Adipocyte (in vitro differentiated cells): ENCODE measurements around the gene TXNRD1.
"Not testable (repeated sequence)": the region's sequence is repeated elsewhere in the genome, so short reads cannot be mapped to it uniquely, and the experiment has no call there.

Experiments used
- DNase-seq: peaks from one replicate; pipeline ENCODE4 v3.0.0-alpha.2; 2015; ENCODE audit warnings: low read depth
- H3K27me3 ChIP-seq: replicated peaks from 2 replicates; pipeline ENCODE4 v1.7.0; 2013; ENCODE audit warnings: mild to moderate bottlenecking, low read length, moderate library complexity; ENCODE audit not compliant: control insufficient read depth, insufficient read depth
- H3K36me3 ChIP-seq: 2 replicates; pipeline ENCODE4 v1.7.0; 2013; ENCODE audit warnings: low read length, mild to moderate bottlenecking, moderate library complexity; ENCODE audit not compliant: control insufficient read depth, insufficient read depth, severe bottlenecking
- H3K4me1 ChIP-seq: 2 replicates; pipeline ENCODE4 v1.7.0; 2013; ENCODE audit warnings: mild to moderate bottlenecking, low read length, moderate library complexity; ENCODE audit not compliant: control insufficient read depth, insufficient read depth
- H3K4me3 ChIP-seq: 2 replicates; pipeline ENCODE4 v1.7.0; 2013; ENCODE audit warnings: mild to moderate bottlenecking, low read length, moderate library complexity
- H3K9ac ChIP-seq: 2 replicates; pipeline ENCODE4 v1.7.0; 2013; ENCODE audit warnings: mild to moderate bottlenecking, low read length, moderate library complexity
- H3K9me3 ChIP-seq: 2 replicates; pipeline ENCODE4 v1.7.0; 2013; ENCODE audit warnings: mild to moderate bottlenecking, low read length, moderate library complexity; ENCODE audit not compliant: control insufficient read depth

Gene TXNRD1

GRCh38 chr12:104320627-104321024 is 105.0 kb downstream of the TXNRD1 start:
- Histone ChIP-seq H3K9me3 (no peaks in the 10 kb centered on the region), H3K9ac (no peak overlapping the region), H3K4me1 (peaks cover 6% of the 10 kb centered on the region), H3K4me3 (no peak overlapping the region), H3K36me3 (peaks cover 89% of the 10 kb centered on the region), H3K27me3 (no peaks in the 10 kb centered on the region)
- DNase-seq = no peak

GRCh38 chr12:104321949-104322348 is 106.4 kb downstream of the TXNRD1 start:
- Histone ChIP-seq H3K4me1 (peaks cover 6% of the 10 kb centered on the region), H3K9ac (no peak overlapping the region), H3K9me3 (no peaks in the 10 kb centered on the region), H3K4me3 (no peak overlapping the region), H3K27me3 (no peaks in the 10 kb centered on the region), H3K36me3 (peaks cover 90% of the 10 kb centered on the region)
- DNase-seq = no peak

- not testable (repeated sequence) for DNase-seq, H3K27me3 ChIP-seq, H3K9ac ChIP-seq, H3K4me1 ChIP-seq, H3K4me3 ChIP-seq, H3K9me3 ChIP-seq
- peaks cover 90% of the 10 kb centered on the region for H3K36me3 ChIP-seq
Observed at GRCh38 chr12:104322533-104322932, 107.0 kb downstream of the TXNRD1 start.

- Histone ChIP-seq H3K27me3 (no peaks in the 10 kb centered on the region), H3K4me3 (no peak overlapping the region), H3K36me3 (peaks cover 90% of the 10 kb centered on the region), H3K9me3 (no peaks in the 10 kb centered on the region), H3K4me1 (no peaks in the 10 kb centered on the region), H3K9ac (no peak overlapping the region)
- no peak for DNase-seq
Observed at GRCh38 chr12:104323899-104324298, 108.3 kb downstream of the TXNRD1 start.

GRCh38 chr12:104328278-104328677 is 112.7 kb downstream of the TXNRD1 start:
- not testable (repeated sequence) for H3K9ac ChIP-seq, H3K4me1 ChIP-seq, H3K27me3 ChIP-seq, DNase-seq, H3K4me3 ChIP-seq, H3K9me3 ChIP-seq
- H3K36me3 ChIP-seq = peaks cover 95% of the 10 kb centered on the region

GRCh38 chr12:104328790-104329189 is 113.2 kb downstream of the TXNRD1 start:
- no peaks in the 10 kb centered on the region for H3K27me3 ChIP-seq
- no peak overlapping the region for H3K4me3 ChIP-seq
- no peaks in the 10 kb centered on the region for H3K4me1 ChIP-seq
- no peak overlapping the region for H3K9ac ChIP-seq
- DNase-seq = no peak
- no peaks in the 10 kb centered on the region for H3K9me3 ChIP-seq
- H3K36me3 ChIP-seq = peaks cover 99% of the 10 kb centered on the region

GRCh38 chr12:104329707-104330532 is 114.3 kb downstream of the TXNRD1 start:
- no peak for DNase-seq
- Histone ChIP-seq H3K27me3 (no peaks in the 10 kb centered on the region), H3K4me1 (peaks cover 5% of the 10 kb centered on the region), H3K36me3 (peaks cover 99% of the 10 kb centered on the region), H3K4me3 (no peak overlapping the region), H3K9me3 (no peaks in the 10 kb centered on the region), H3K9ac (no peak overlapping the region)

- DNase-seq = no peak
- Histone ChIP-seq H3K9me3 (no peaks in the 10 kb centered on the region), H3K27me3 (no peaks in the 10 kb centered on the region), H3K4me3 (no peak overlapping the region), H3K4me1 (peaks cover 5% of the 10 kb centered on the region), H3K36me3 (peaks cover 99% of the 10 kb centered on the region), H3K9ac (no peak overlapping the region)
Observed at GRCh38 chr12:104331376-104331775, 115.8 kb downstream of the TXNRD1 start.

GRCh38 chr12:104332273-104332672 is 116.7 kb downstream of the TXNRD1 start:
- Histone ChIP-seq H3K9ac (peak overlapping the region; percentile 20), H3K36me3 (peaks cover 99% of the 10 kb centered on the region)
- not testable (repeated sequence) for DNase-seq, H3K4me1 ChIP-seq, H3K9me3 ChIP-seq, H3K4me3 ChIP-seq, H3K27me3 ChIP-seq

GRCh38 chr12:104333692-104334255 is 118.2 kb downstream of the TXNRD1 start:
- peaks cover 5% of the 10 kb centered on the region for H3K4me1 ChIP-seq
- H3K9me3 ChIP-seq = no peaks in the 10 kb centered on the region
- DNase-seq = no peak
- H3K36me3 ChIP-seq = peaks cover 95% of the 10 kb centered on the region
- H3K4me3 ChIP-seq = no peak overlapping the region
- H3K27me3 ChIP-seq = no peaks in the 10 kb centered on the region
- no peak overlapping the region for H3K9ac ChIP-seq

- Histone ChIP-seq H3K9me3 (no peaks in the 10 kb centered on the region), H3K4me3 (no peak overlapping the region), H3K4me1 (peaks cover 13% of the 10 kb centered on the region), H3K9ac (no peak overlapping the region), H3K36me3 (peaks cover 95% of the 10 kb centered on the region), H3K27me3 (no peaks in the 10 kb centered on the region)
- peak; percentile 47 for DNase-seq
Observed at GRCh38 chr12:104334581-104334980, 119.0 kb downstream of the TXNRD1 start.
